GM21367 (cell line): ENCODE results near the gene CD79B.

Experiments
- ATAC-seq: cut with Tn5 transposase; IDR thresholded peaks from one replicate; pipeline ENCODE4 v1.9.1; 2021; ENCODE audit not compliant: unreplicated experiment

Gene CD79B

DNA sequence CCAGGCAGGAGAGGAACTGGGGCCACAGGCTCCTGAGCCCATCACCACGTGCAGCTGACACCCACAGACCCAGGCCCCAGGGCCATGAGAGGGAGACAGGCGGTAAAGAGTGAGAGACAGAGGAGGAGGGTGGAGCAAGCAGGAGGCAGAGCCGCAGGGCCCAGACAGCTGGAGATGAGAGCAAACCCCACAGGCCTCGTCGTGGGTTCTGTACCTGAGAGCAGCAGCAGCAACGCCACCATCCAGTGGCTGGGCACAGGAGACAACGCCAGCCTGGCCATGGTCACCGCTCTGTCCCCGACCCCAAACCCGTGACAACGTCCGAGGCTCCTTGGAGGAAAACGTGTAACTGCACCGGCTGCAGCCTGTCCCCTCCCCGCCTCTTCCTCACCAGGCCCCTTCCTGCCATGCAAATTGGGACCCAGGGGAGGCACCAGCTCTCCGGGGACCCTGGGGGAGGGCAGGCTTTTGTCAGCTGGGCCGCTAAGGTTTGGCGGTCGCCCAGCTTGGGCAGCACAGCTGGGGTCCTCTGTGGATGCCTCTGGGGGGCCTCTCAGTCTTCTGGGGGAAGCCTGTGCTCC lies at the start of gene CD79B:
Gene CD79B (minus strand): TSS at position 351 of the 581 bp plus-strand sequence. CDS start 70 bp downstream, at position 281.
- peak; percentile 49 for ATAC-seq

DNA sequence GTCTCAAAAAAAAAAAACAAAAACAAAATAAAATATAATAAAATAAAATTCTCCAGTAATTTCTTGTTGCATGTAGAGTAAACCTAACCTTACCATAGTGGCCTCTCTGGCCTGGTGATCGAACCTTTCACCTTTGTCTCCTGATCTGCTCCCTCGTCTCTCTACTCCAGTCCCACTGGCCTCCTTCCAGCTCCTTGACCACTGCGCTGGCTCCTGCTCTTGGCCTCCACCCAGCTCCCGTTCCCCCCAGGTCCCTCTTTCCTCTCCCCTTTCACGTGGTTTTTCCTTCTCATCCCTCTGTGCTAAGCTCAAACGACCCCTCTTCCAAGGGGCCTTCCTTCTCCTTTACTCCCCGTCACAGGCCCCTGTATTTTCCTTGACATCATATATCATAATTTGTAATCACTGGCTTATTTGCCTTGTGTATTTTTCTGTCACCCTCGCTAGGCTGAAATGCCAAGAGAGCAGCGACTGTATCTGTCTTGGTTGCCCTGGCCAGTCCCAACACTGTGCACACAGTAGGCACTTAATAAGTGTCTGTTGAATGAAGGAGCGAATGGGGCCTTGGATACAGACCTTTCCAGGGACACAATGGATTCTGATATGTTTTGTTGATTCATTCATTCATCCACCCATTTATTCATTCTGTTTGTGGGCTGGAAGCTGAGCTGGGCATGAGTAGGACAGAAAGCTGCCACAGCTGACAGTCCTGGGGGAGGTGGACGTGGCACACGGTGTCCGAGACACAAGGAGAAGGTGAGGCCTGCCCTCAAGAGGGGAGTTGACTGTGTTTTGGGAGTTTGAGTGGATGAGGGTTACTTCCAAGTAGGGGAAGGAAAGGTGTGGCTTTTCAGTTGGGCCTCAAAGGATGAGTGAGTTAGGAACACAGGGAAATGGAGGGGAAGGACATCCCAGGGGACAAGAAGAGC lies 46.4 kb upstream of the CD79B start:
- no peak for ATAC-seq

DNA sequence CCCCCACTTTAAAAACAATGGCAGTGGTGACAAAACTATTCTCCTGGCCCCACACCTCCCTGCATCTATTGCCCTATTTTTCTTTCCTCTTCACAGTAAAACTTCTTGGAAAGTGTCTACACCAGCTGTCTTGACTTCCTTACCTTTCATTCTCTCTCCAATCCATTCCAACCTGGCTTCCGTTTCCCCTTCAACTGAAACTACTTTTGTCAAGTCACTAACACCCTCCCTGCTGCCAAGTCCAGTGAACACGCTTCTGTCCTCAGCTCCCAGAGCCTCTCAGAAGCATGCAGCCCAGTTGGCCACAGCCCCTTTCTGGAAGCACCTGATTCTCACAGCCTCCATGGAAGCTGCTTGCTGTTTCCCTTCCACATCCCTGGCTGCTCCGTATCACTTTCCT lies 44.6 kb upstream of the CD79B start:
- no peak for ATAC-seq

GRCh38 chr17:63975541-63976092 lies 43.5 kb upstream of the CD79B start:
- no peak for ATAC-seq

DNA sequence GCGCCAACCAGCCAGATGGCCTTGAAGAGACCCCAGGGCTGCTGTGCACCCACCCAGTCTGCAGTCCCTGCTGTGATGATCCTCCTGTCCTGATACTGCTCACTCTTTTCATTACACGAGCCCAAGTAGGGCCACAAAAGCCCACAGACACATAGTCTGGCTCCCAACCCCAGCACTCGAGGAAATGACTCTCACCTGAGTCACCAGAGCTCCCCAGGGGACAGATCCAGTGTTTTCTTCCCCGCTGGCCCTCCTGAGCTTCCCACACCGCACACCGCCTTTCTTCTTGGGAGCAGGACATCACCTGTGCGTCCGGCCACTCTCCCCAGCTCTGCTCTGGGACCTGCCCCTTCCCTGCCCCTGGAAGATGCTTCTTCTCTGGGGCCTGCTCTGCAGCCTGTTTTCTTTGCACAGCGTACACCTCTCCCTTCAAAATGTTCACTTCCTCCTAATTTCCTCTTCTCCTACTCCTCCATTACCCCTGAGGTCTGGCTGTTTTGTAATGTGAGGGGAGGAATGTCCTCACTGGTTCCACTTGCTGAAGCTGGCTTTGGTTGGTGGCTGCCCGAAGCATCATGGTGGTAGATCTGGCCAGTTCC lies 42.6 kb upstream of the CD79B start:
- no peak for ATAC-seq

DNA sequence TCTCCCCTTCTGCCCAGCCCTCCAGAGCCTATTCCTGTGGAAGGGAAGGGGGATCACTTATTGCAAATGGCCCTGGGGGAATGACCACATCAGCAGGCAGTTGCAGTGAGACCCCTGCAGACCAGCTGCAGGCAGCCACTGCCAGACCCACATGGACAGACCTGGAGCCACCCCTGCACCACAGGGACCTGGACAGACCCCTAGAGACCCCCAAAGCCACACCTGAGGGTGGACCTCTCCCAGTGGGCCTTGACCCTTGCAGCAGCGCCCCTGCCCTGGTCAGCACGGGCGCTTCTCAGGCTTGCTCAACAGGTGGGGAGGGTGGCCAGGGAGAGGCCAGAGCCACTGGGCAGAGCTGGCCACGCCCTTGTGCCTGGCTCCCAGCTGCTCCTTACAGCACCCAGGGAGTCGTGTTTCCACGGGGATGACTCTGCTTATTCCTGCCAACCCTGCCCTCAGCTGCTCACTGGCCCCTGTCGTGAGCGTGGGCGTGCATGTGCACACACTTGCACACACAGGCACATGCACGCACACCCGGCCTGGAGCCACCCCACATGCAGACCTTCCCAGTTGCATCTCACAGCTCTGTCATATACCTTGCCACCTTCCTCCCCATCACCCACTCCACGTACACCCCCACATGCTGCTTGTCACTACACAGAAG lies 41.9 kb upstream of the CD79B start:
- no peak for ATAC-seq

DNA sequence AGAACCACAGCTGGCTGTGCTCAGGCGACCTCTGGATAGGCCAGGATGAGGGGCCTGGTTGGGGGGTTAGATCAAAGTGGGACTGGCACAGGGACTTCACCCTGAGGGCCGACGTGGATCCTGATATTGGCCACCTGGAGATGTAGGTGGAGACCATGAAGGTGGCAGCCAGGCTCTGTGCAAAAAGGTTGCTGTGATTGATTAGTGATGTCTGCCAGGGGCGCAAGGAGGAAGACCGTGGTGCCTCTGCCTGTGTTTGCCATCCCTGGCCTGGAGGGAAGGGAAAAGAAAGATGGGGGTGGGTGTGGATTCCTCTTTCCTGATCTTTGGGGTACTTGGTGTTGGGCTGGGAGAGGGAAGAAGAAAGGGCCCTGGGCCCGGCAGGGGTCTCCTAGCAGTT lies 41.1 kb upstream of the CD79B start:
- no peak for ATAC-seq

DNA sequence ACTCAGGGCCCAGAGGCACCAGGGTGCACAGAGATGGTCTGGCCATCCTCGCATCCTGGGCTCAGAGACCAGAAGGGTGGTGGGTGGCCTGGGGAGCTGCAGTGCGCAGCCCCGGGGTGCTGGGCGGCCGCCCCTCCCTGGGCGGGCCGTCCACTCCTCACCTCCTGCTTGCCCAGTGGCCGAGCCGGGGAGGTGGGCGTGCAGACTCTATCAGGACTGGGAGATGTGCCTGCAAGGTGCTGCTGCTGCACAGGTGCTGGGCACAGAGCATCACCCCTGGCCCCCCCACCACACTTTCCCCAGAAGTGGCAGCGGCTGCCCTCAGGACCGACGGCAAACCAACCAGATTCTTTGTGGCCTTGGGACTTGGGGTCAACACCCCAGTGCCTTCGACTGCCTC lies 40.7 kb upstream of the CD79B start, which contains the start of gene SCN4A:
Gene SCN4A (minus strand): TSS at position 123 of the 400 bp plus-strand sequence. CDS start 77 bp downstream, at position 46.
- no peak for ATAC-seq

DNA sequence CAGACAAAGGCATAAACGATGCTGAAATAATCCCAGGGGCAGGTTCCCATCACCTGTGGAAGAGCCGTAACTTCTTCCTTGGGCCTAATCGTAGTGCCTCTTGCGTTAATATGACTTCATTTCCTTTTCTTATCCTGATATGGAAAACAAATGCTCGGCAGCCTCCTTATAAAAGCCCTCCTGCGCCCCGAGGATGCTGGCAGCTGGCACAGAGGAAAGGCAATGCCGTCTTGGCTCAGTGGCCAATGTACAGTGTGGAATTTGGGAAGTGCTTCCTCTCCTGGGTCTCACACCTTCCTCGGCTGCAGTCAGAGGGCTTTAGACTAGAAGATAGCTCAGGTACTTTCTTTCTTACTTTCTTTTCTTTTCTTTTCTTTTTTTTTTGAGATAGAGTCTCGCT lies 37.1 kb upstream of the CD79B start:
- ATAC-seq = no peak

- ATAC-seq = no peak
These were observed 35.8 kb upstream of the CD79B start for GRCh38 chr17:63967953-63968352.

GRCh38 chr17:63966646-63967264 lies 34.6 kb upstream of the CD79B start:
- no peak for ATAC-seq

- ATAC-seq = no peak
These were observed 31.0 kb upstream of the CD79B start for GRCh38 chr17:63963123-63963522.

DNA sequence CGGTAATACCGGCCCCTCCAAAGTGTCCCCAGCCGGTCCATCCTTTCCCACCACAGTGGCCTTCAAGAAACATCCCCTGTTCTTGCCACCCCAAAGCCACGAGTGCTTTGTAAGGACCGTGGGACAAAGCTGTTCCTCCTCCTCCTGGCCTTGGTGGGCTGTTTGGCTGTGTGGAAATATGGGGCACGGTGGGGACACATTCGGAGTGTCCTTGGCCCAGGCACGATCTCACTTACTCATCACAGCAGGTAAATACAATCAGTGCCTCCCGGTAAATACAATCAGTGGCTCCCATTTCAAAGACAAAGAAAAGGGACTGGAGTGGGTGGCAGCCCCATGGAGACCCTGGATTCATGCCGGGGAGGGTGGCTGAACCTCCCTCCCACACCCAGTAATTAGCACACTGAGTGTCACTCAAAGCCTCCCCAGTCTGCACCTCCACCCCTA lies 30.2 kb upstream of the CD79B start:
- ATAC-seq = no peak

- ATAC-seq = no peak
These were observed 29.5 kb upstream of the CD79B start for GRCh38 chr17:63961355-63962212.

DNA sequence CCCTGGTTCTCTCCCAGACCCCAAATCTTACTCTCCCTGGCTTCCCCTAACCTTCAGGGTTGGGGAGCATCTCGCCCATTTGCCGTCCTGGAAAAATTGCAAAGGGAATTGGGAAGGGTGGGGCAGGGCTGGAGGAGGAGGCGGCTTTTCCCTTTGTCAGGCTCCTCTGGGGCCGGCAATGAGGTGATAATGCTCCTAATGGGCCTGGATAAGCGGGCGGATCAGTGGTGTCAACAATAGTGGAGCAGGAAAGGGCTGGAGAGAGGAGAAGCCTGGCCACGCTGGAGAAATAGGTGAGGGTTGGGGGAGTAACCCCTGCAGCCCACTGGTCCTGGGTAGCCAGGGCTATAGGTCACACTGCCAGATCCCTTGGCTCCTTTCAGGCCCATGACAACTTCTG lies 28.3 kb upstream of the CD79B start:
- no peak for ATAC-seq

DNA sequence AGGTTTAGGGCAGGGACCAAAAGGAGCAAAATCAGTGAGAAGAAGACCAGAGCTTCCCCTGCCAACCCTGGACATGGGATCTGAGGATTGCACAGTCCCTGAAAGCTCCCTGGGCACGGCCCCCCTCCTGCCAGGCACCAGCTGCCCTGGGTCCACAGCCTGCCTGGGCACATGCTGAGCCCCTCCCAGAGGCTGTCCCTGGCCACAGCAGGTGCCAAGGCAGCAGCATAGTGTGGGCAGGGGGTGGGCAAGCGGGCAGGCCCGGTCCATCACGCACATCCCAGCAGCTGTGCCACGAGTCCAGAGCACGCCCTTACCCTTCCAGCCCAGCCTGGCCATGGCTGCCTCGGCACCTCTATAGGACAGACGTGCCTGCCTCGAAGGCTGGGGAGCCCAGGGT lies 27.9 kb upstream of the CD79B start:
- ATAC-seq = no peak

- ATAC-seq = no peak
These were observed 24.3 kb upstream of the CD79B start for GRCh38 chr17:63956296-63956920.

DNA sequence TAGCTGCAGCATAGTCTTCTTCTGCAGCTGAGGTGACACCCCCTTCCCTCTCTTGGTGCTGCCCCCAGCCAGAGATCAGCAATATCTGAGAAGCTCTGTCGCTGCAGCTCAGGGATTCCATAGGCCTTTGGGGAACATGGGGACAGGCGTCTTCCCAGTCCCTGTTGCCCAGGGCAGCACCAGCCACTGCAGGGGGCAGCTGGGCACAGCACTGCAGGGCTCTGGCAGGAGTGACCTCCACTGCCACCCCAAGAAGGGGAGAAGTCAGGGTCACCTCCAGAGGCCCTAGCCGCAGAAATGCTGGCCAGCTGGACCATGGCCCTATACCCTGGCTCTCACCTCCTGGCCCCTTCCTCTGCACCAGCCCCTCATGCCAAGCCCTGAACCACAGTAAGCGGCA lies 23.7 kb upstream of the CD79B start:
- no peak for ATAC-seq

- ATAC-seq = no peak
These were observed 23.1 kb upstream of the CD79B start for GRCh38 chr17:63955232-63955631.
